GM21723 (cell line): Measurements from ENCODE around the gene SDHAF1.
"Not testable (repeated sequence)": the region's sequence is repeated elsewhere in the genome, so short reads cannot be mapped to it uniquely, and the experiment has no call there.

ENCODE experiments used
- ATAC-seq: cut with Tn5 transposase; IDR thresholded peaks from one replicate; pipeline ENCODE4 v1.9.1; 2021; ENCODE audit warnings: mild to moderate bottlenecking, moderate library complexity; ENCODE audit not compliant: unreplicated experiment

Gene SDHAF1

DNA sequence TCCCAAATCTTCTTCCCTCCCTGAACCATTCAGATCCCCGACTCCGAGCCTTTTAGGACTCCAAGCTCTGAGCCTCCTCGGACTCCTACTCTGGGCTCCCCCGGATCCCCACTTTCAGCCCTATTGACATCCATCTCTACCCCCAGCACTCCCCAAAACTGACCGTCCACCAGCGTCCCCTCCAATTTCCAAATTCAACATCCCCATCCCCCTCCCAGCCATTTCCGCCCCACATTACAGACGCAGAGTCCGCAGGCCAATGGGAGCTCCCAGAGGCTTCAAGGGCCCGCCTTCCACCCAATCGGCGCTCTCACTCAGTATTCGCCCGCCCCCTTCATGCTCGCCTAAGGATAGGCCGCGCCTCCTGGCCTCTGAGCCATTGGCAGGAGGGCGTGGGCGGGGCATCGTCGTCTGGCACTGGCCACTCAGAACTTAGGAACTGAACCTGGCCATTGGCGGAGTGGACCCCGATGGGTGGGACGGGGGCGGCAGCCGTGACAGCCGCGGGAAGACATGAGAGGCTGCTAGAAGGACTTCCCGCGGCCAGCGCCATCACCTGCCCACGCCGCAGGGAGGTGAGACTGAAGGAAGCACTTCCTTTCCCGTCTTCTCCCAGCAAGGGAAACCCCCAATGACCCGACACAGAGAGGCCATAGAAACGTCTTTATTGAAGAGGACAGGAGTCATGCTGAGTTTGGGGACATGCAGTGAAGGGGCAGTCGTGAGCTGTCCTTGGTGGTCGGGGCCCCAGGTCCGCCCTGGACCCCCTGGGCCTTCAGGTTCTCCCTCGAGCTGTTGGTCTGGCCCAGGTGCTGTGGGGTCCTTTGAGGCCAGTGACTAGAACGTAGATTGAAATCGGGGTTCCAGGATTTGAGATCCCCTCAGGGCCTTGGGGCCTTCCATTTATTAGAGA is 19.3 kb downstream of the SDHAF1 start, which contains the start of gene ALKBH6:
Gene ALKBH6, minus strand, starts transcription at position 202 of the 913 bp plus-strand sequence. CDS start 816 bp downstream, outside the sequence.
- ATAC-seq = peak; percentile 94

- no peak for ATAC-seq
Observed at GRCh38 chr19:36019061-36019670, 24.2 kb downstream of the SDHAF1 start.

GRCh38 chr19:36023432-36023831 is 28.4 kb downstream of the SDHAF1 start:
- ATAC-seq = no peak

- no peak for ATAC-seq
Observed at GRCh38 chr19:36025541-36025940, 30.6 kb downstream of the SDHAF1 start.

DNA sequence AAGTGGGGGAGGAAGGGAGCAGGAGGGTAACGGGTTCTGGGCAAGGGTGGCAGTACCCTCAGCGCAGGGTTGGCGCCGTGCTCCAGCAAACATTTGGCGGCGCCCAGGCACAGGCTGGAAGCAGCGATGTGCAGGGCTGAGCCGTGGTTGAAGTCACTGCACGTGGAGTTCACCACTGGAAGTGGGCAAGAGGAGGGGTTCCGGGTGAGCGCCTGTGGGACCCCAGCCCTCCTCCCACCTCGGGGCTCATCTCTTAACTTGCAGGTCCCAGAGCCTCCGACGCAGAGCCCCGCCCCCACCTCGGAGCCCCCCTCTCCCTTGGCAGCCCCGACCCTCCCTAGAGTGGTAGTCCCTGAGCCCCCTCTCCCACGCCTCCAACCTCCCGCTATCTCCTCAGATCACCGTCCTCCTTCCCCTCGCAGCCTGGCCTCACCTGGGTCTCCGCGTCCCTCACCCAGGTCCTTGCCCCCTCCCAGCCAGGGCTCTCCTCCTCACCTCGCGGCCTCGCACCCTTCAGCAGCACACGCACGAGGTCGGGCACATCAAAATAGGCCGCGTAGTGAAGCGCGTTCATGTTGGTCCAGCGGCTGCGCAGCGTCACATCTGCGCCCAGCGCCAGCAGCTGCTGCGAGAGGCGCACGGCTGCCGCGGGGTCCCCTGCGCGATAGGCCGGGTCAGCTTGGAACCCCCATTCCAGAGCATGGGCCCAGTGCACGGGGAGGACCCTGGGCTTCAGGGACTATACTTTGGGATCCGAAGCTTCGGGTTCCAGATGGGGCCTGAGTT is 31.3 kb downstream of the SDHAF1 start:
- no peak for ATAC-seq

GRCh38 chr19:36027696-36028095 is 32.7 kb downstream of the SDHAF1 start:
- ATAC-seq = no peak

GRCh38 chr19:36028313-36029041 is 33.5 kb downstream of the SDHAF1 start:
- no peak for ATAC-seq

DNA sequence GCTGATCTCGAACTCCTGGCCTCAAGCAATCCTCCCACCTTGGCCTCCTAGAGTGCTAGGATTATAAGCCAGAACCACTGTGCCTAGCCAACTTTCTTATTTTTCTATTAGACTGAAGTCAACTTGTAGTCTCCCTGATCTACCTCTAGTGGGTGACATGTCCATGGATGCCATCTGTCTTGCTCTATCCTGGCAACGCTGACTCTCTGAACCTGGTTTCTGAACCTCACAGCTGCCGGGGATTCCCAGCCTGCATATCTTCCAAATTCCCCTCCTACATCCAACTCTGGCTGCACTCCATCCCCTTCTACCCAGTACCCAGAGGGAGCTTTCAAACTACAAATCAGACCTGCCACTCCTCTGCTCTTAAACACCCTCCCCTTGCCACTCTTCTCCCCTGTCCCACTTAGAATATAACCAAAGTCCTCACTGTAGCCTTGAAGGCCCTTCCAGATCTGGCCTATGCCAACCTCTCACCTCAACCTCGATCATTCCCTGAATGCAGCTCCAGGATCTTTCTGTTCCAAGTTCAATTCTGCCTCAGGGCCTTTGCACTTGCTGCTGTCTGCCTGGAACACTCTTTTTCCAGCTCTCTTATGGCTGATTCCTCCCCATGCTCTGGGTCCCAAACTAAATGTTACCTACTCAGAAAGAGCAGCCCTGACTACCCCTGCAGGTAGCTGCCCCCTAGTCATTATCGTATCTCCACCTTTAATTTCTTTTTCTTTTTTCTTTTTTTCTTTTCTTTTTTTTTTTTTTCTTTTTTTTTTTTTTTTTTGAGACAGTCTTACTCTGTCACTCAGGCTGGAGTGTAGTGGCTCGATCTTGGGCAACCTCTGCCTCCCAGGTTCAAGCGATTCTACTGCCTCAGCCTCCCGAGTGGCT is 35.5 kb downstream of the SDHAF1 start:
- ATAC-seq = no peak

DNA sequence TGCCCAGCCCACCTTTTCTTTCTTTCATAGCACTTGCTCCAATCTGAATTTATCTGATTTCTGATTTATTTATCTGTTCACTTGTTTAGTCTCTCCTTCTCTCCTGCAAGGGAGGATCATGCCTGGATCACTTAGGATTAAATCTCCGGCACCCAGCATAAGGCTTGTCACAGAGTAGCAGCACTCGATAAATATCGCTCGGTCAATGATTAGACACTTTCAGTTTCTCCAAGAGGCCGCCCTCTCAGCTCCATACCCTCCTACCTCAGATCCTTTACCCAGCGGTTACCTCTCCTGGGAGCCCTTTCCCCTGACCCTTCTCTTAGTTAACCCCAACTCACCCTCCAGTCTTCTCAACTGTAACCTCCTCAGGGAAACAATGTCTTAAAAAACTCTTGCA is 36.3 kb downstream of the SDHAF1 start:
- ATAC-seq = no peak

GRCh38 chr19:36032251-36033104 is 37.5 kb downstream of the SDHAF1 start, which contains the start of gene CLIP3:
CLIP3 (minus strand) TSS chr19:36032873; CDS start chr19:36032357, 516 bp downstream.
- no peak for ATAC-seq

DNA sequence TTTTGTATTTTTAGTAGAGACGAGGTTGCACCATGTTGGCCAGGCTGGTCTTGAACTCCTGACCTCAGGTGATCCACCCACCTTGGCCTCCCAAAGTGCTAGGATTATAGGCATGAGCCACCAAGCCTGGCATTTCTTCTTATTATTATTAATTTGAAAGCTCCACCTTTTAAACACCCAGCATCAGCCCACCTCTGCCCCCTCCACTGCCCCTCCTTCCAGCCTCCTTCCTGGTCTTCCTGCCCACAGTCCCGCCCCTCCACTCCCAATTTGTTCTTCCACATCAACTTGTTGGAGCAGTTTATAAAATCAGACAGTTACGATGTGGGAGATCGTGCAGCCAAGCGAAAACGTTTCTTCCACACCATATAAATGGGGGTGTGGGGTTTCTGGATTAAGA is 45.5 kb downstream of the SDHAF1 start:
- no peak for ATAC-seq

- not testable (repeated sequence) for ATAC-seq
Observed at GRCh38 chr19:36041092-36041491, 46.1 kb downstream of the SDHAF1 start.

- no peak for ATAC-seq
Observed at GRCh38 chr19:36041831-36042230, 46.8 kb downstream of the SDHAF1 start.

GRCh38 chr19:36043952-36044351 is 49.0 kb downstream of the SDHAF1 start:
- no peak for ATAC-seq
